Sigmoid colon (tissue), 7 donors: ENCODE data around the gene MPV17L. TPM values are rescaled to one million over a fixed set of nuclear protein-coding genes. Genes with fewer than 3 reads are reported as not detected.
"Not testable (repeated sequence)": the region's sequence is repeated elsewhere in the genome, so short reads cannot be mapped to it uniquely, and the experiment has no call there.

Experiments used
- DNase-seq: peaks from one replicate; pipeline ENCODE4 v3.0.0-alpha.2; 2019
- H3K27ac ChIP-seq, 4 donors: fragments of 200-600 bp; sonication (generic); one replicate each; pipeline ENCODE4 v1.5.1; 2016 to 2019; ENCODE audit warnings: mild to moderate bottlenecking in 1 of 4
- H3K27me3 ChIP-seq, 3 donors: fragments of 200-600 bp; sonication (generic); one replicate each; pipeline ENCODE4 v1.5.1; 2019; ENCODE audit warnings: mild to moderate bottlenecking in 1 of 3
- H3K36me3 ChIP-seq, 4 donors: fragments of 200-600 bp; sonication (generic); one replicate each; pipeline ENCODE4 v1.5.1; 2016 to 2019
- H3K4me1 ChIP-seq, 4 donors: fragments of 200-600 bp; sonication (generic); one replicate each; pipeline ENCODE4 v1.5.1; 2017 to 2019
- H3K4me3 ChIP-seq, 4 donors: fragments of 200-600 bp; sonication (generic); one replicate each; pipeline ENCODE4 v1.5.1; 2017 to 2019; ENCODE audit warnings: mild to moderate bottlenecking in 2 of 4, moderate library complexity in 1 of 4
- H3K9me3 ChIP-seq, 4 donors: fragments of 200-600 bp in 3 of 4; sonication (generic) in 3 of 4; one replicate each; pipeline versions ENCODE4 v1.5.1 to v1.6.1; 2013 to 2019
- EP300 ChIP-seq, 4 donors: sonication (generic); formaldehyde crosslinking; IDR thresholded peaks; one replicate each; pipeline ENCODE4 v1.6.1; 2017; ENCODE audit warnings: antibody characterized with exemption in 4 of 4
- POLR2A ChIP-seq, 2 donors: fragments of 450-650 bp; IDR thresholded peaks; one replicate each; pipeline ENCODE4 v1.6.1; 2016; ENCODE audit warnings: antibody characterized with exemption in 2 of 2, mild to moderate bottlenecking in 2 of 2, moderate library complexity in 2 of 2
- POLR2AphosphoS5 ChIP-seq, 4 donors: sonication (generic); formaldehyde crosslinking; IDR thresholded peaks; one replicate each; pipeline ENCODE4 v1.6.1; 2017; ENCODE audit warnings: antibody characterized with exemption in 4 of 4
- WGBS, 2 donors: extraction: QIAGEN DNeasy Blood & Tissue Kit; methylation state at CpG; one replicate each; pipeline ENCODE4 v1.1.7; 2013; 5-methylcytosine and 5-hydroxymethylcytosine counted together
- intact Hi-C: fragments of 100-400 bp; cut with DNase I; formaldehyde crosslinking; loops from one replicate; pipeline ENCODE4 v1.15.1; 2023
- polyA plus RNA-seq, 3 donors: library from polyadenylated mRNA; stranded (reverse); fragments of 200-250 nt; gene quantifications; one replicate each; pipeline ENCODE4 v1.2.3, GENCODE V29; 2013
- total RNA-seq, 4 donors: library from RNA; depleted of rRNA; stranded (reverse); fragments of >200 nt; gene quantifications; one replicate each; pipeline ENCODE4 v1.1.0, GENCODE V29; 2016
- TF ChIP-seq, protein P1 (sequence below), 4 experiments: fragments of 450-650 bp in 3 of 4; fragments of 200-600 bp in 1 of 4; IDR thresholded peaks; one replicate each; pipeline ENCODE4 v1.5.1; 2016 to 2019; ENCODE audit warnings: antibody characterized with exemption in 4 of 4, mild to moderate bottlenecking in 3 of 4, moderate library complexity in 2 of 4
- donor health status: healthy with polysubstance abuse.
- donor health status: Bipolar disorder and iron deficiency.
- donor health status: healthy.

Gene MPV17L
- total and polyA plus RNA-seq, 7 donors, result 1.8 to 13.9 (median 8.9) TPM

- TF ChIP-seq EP300 (IDR thresholded peaks at IDR 0.05), result no peak
- TF ChIP-seq, protein P1, sequence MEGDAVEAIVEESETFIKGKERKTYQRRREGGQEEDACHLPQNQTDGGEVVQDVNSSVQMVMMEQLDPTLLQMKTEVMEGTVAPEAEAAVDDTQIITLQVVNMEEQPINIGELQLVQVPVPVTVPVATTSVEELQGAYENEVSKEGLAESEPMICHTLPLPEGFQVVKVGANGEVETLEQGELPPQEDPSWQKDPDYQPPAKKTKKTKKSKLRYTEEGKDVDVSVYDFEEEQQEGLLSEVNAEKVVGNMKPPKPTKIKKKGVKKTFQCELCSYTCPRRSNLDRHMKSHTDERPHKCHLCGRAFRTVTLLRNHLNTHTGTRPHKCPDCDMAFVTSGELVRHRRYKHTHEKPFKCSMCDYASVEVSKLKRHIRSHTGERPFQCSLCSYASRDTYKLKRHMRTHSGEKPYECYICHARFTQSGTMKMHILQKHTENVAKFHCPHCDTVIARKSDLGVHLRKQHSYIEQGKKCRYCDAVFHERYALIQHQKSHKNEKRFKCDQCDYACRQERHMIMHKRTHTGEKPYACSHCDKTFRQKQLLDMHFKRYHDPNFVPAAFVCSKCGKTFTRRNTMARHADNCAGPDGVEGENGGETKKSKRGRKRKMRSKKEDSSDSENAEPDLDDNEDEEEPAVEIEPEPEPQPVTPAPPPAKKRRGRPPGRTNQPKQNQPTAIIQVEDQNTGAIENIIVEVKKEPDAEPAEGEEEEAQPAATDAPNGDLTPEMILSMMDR (IDR thresholded peaks at IDR 0.05), result no peak
- TF ChIP-seq POLR2A (IDR thresholded peaks at IDR 0.05), result no peak
- no peak for TF ChIP-seq POLR2AphosphoS5 (IDR thresholded peaks at IDR 0.05)
- no peaks in the 10 kb centered on the region for H3K9me3 ChIP-seq
- no peak for DNase-seq
- intact Hi-C loops, result no loop called here
- 89 to 92% methylated on average over 11 of the region's 11 CpGs for WGBS, 2 donors
- H3K4me1 ChIP-seq, result peaks cover 0 to 8% (median 5%) of the 10 kb centered on the region in 4 donors
- no peak overlapping the region for H3K4me3 ChIP-seq
- H3K27ac ChIP-seq, result peak overlapping the region in 2 of 4 donors; percentile 68 to 75
- peaks cover 0 to 11% (median 2%) of the 10 kb centered on the region in 4 donors for H3K36me3 ChIP-seq
- no peaks in the 10 kb centered on the region for H3K27me3 ChIP-seq
Measured at GRCh38 chr16:15396948-15397594, 1.5 kb downstream of the MPV17L start.

GRCh38 chr16:15398618-15399316 is 3.2 kb downstream of the MPV17L start:
- DNase-seq, result no peak
- TF ChIP-seq POLR2A (IDR thresholded peaks at IDR 0.05), result no peak
- TF ChIP-seq EP300 (IDR thresholded peaks at IDR 0.05), result no peak
- TF ChIP-seq, protein P1 (IDR thresholded peaks at IDR 0.05), result no peak
- no peak overlapping the region for H3K27ac ChIP-seq
- peaks cover 0 to 8% (median 5%) of the 10 kb centered on the region in 4 donors for H3K4me1 ChIP-seq
- H3K9me3 ChIP-seq, result no peaks in the 10 kb centered on the region
- H3K27me3 ChIP-seq, result no peaks in the 10 kb centered on the region
- WGBS, 2 donors, result 58 to 71% methylated on average over 14 of the region's 14 CpGs
- H3K4me3 ChIP-seq, result no peak overlapping the region
- H3K36me3 ChIP-seq, result peaks cover 0 to 24% (median 2%) of the 10 kb centered on the region in 4 donors
- intact Hi-C loops, result no loop called here

GRCh38 chr16:15399317-15399716 is 3.8 kb downstream of the MPV17L start:
- WGBS, 2 donors, result 82 to 86% methylated on average over 3 of the region's 3 CpGs
- DNase-seq, result no peak
- TF ChIP-seq EP300 (IDR thresholded peaks at IDR 0.05) (no peak), POLR2A (IDR thresholded peaks at IDR 0.05) (no peak), POLR2AphosphoS5 (IDR thresholded peaks at IDR 0.05) (no peak)
- TF ChIP-seq, protein P1 (IDR thresholded peaks at IDR 0.05), result no peak
- no peak overlapping the region for H3K4me3 ChIP-seq
- peaks cover 0 to 24% (median 2%) of the 10 kb centered on the region in 4 donors for H3K36me3 ChIP-seq
- H3K9me3 ChIP-seq, result no peaks in the 10 kb centered on the region
- H3K4me1 ChIP-seq, result peaks cover 0 to 8% (median 5%) of the 10 kb centered on the region in 4 donors
- intact Hi-C loops, result no loop called here
- H3K27ac ChIP-seq, result no peak overlapping the region
- H3K27me3 ChIP-seq, result no peaks in the 10 kb centered on the region

DNA sequence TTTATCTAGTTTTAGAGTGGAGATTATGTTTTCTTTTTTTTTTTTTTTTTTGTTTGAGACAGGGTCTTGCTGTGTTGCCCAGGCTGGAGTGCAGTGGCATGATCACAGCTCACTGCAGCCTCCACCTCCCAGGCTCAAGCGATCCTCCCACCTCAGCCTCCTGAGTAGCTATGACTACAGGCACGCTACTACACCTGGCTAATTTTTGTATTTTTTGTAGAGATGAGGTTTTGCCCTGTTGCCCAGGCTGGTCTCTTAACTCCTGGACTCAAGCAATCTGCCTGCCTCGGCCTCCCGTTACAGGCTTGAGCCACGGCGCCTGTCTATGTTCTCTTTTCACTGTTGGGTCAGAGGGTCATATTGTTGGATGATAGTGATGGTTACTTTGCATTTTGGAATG is 4.8 kb downstream of the MPV17L start:
- WGBS, 2 donors, result 96 to 98% methylated on average over 6 of the region's 6 CpGs
- intact Hi-C loops, H3K9me3 ChIP-seq, H3K27me3 ChIP-seq, H3K27ac ChIP-seq, DNase-seq, H3K4me3 ChIP-seq, H3K4me1 ChIP-seq: not testable (repeated sequence)
- peaks cover 0 to 24% (median 2%) of the 10 kb centered on the region in 4 donors for H3K36me3 ChIP-seq

GRCh38 chr16:15401972-15402371 is 6.4 kb downstream of the MPV17L start:
- no peaks in the 10 kb centered on the region for H3K27me3 ChIP-seq
- H3K36me3 ChIP-seq, result peaks cover 0 to 24% (median 2%) of the 10 kb centered on the region in 4 donors
- H3K4me1 ChIP-seq, result no peaks in the 10 kb centered on the region
- no peaks in the 10 kb centered on the region for H3K9me3 ChIP-seq
- H3K4me3 ChIP-seq, result no peak overlapping the region
- no peak overlapping the region for H3K27ac ChIP-seq
- intact Hi-C loops, result no loop called here
- 94 to 97% methylated on average over 3 of the region's 3 CpGs for WGBS, 2 donors
- no peak for TF ChIP-seq POLR2AphosphoS5 (IDR thresholded peaks at IDR 0.05)
- TF ChIP-seq EP300 (IDR thresholded peaks at IDR 0.05), result no peak
- TF ChIP-seq POLR2A (IDR thresholded peaks at IDR 0.05), result no peak
- TF ChIP-seq, protein P1 (IDR thresholded peaks at IDR 0.05), result no peak
- DNase-seq, result no peak
